ENCODE measurements around the gene B9D1. TPM values are rescaled to one million over a fixed set of nuclear protein-coding genes. Genes with fewer than 3 reads are reported as not detected.

Gene B9D1
- total and polyA plus RNA-seq, 8 donors: 6.6 to 39.6 (median 12.5) TPM

- no peaks in the 10 kb centered on the region for H3K36me3 ChIP-seq
- no peaks in the 10 kb centered on the region for H3K4me1 ChIP-seq
- no peak for TF ChIP-seq CTCF (IDR thresholded peaks at IDR 0.05)
- DNase-seq (no peak), ATAC-seq (no peak), FAIRE-seq (no peak)
- no peak overlapping the region for H3K4me3 ChIP-seq
- no peak overlapping the region for H3K27ac ChIP-seq
- 70 to 81% methylated on average over 7 of the region's 7 CpGs for WGBS, 2 donors
- H3K9me3 ChIP-seq: no peaks in the 10 kb centered on the region
- intact Hi-C loops (cut with DNase I): no loop called here
- H3K27me3 ChIP-seq: no peaks in the 10 kb centered on the region
Measured at GRCh38 chr17:19391432-19391831, 28.9 kb upstream of the B9D1 start.

- H3K4me1 ChIP-seq: no peaks in the 10 kb centered on the region
- intact Hi-C loops (cut with DNase I): no loop called here
Measured at GRCh38 chr17:19390951-19391350, 28.4 kb upstream of the B9D1 start.

DNA sequence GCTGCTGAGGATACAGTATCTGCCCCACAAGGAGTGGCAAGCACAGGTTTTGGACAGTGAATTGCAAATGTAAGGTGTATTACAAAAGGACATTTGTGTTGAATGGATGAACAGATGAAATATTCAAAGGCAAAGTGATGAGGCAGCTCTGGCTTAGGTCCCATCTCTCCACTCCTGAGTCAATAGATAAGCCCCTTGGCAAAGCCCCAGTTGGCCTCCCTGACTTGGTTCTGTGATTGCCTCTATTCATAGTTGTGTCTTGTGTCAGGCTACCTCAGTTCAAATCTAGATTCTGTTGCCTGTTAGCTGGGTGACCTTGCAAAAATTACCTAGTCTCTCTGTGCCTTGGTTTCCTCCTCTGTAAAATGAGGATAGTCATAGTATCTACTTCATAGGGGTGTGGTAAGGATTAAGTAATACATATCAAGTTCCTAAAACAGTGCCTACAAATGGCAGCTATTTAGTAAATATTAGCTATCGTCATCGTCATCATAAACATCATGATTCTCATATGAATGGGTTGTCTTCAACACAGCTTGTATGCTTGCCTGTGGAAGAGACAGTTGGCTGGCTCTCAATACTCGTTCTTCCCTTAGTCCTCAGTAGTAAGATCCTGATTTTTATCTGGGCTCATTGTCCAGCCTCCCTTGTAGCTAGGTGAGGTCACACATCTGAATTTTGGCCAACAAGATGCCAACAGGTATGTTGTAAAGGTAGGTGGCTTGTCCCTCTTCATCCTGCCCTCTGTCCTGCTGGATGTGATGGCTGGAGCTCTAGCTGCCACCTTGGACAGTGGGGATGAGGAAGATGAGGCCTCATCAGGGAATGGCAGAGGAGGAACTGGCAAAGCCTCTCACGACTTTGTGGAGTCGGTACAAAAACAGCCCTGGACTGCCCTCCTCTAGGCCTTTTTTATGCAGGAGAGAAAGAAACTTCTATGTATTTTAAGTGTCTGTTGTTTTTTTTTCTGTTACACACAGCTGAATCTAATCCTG lies 26.6 kb upstream of the B9D1 start:
- ATAC-seq: no peak
- 73 to 80% methylated on average over 5 of the region's 5 CpGs for WGBS, 2 donors
- DNase-seq: no peak
- no peak overlapping the region for H3K27ac ChIP-seq
- no peaks in the 10 kb centered on the region for H3K36me3 ChIP-seq
- H3K4me1 ChIP-seq: no peaks in the 10 kb centered on the region
- no peak for FAIRE-seq
- intact Hi-C loops (cut with DNase I): no loop called here
- no peaks in the 10 kb centered on the region for H3K27me3 ChIP-seq
- no peak for TF ChIP-seq CTCF (IDR thresholded peaks at IDR 0.05)
- H3K4me3 ChIP-seq: no peak overlapping the region
- no peaks in the 10 kb centered on the region for H3K9me3 ChIP-seq

More at GRCh38 chr17:19390951-19391350, 28.4 kb upstream of the B9D1 start:
- H3K27ac ChIP-seq: no peak overlapping the region
- TF ChIP-seq CTCF (IDR thresholded peaks at IDR 0.05): no peak
- H3K9me3 ChIP-seq: no peaks in the 10 kb centered on the region
- no peak for FAIRE-seq
- H3K36me3 ChIP-seq: no peaks in the 10 kb centered on the region
- no peak overlapping the region for H3K4me3 ChIP-seq
- WGBS, 2 donors: 74 to 85% methylated on average over 2 of the region's 2 CpGs
- no peak for ATAC-seq
- DNase-seq: no peak
- no peaks in the 10 kb centered on the region for H3K27me3 ChIP-seq

- intact Hi-C loops (cut with DNase I): no loop called here
- no peaks in the 10 kb centered on the region for H3K4me1 ChIP-seq
Measured at GRCh38 chr17:19387921-19388521, 25.5 kb upstream of the B9D1 start.

More at GRCh38 chr17:19387921-19388521, 25.5 kb upstream of the B9D1 start:
- ATAC-seq: peak in 3 of 4 donors; percentile 14 to 29 (median 28)
- no peak for TF ChIP-seq CTCF (IDR thresholded peaks at IDR 0.05)
- DNase-seq: no peak
- Histone ChIP-seq H3K36me3 (no peaks in the 10 kb centered on the region), H3K9me3 (no peaks in the 10 kb centered on the region), H3K27me3 (no peaks in the 10 kb centered on the region), H3K4me3 (no peak overlapping the region), H3K27ac (no peak overlapping the region)
- no peak for FAIRE-seq
- WGBS, 2 donors: 67 to 76% methylated on average over 2 of the region's 2 CpGs
